ENCODE measurements around the gene VEGFB.
A peak's percentile ranks its signal among the peaks of the same experiment; 100 is the strongest.

VEGFB gene, protein sequence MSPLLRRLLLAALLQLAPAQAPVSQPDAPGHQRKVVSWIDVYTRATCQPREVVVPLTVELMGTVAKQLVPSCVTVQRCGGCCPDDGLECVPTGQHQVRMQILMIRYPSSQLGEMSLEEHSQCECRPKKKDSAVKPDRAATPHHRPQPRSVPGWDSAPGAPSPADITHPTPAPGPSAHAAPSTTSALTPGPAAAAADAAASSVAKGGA

DNA sequence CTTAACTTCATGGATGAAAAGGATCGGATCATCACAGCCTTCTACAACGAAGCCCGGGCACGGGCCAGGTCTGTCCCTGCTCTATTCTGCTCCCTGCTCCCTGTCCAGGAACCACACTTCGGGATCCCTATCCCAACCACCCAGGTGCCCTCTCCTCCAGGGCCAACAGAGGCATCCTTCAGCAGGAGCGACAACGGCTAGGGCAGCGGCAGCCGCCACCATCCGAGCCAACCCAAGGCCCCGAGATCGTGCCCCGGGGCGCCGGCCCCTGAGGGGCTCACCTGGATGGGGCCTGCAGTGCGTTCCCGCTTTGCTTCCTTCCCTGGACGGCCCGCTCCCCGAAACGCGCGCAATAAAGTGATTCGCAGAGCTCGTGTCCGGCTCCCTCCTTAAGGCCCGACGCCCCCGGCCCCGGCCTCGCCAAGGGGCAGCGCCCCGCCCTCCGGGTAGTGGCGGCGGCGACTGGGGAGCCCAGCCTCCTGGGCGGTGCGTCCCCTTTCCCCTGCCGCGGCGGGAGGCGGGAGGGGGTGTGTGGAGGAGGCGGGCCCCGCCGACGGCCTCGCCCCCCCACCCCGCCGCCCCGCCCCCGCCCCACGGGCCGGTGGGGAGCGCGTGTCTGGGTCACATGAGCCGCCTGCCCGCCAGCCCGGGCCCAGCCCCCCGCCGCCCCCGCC, at the start of gene VEGFB:
Gene VEGFB (plus strand): TSS at position 672 of the 674 bp plus-strand sequence. CDS start 250 bp downstream, outside the sequence.
- DNase-seq (ENCODE audit: low read depth) = peak; percentile 66

DNA sequence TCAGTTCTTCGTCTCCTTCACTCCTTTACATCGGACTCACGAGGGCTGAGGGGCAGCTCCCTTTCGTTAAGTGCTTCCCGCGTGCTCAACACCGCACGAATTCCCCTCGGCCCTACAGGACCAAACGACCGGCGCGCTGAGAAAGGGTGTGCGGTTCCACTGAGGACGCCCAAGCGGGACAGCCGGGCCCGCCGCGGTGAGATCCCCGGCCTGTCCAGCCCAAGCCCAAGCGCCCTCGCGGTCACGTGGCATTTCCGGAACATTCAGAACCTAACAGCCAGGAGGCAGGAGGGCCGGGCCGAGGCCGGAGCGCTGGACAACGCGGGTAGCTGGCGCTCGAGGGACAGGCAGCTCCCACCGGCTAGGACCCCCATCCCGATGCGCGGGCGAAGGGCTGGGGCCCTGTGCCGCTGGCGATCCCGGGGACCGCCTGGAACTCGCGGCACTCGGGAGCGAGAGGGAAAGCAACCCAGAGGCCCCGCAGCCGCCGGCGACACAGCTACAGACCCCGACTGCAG, 49.1 kb upstream of the VEGFB start:
- no peak for DNase-seq (ENCODE audit: low read depth)

DNA sequence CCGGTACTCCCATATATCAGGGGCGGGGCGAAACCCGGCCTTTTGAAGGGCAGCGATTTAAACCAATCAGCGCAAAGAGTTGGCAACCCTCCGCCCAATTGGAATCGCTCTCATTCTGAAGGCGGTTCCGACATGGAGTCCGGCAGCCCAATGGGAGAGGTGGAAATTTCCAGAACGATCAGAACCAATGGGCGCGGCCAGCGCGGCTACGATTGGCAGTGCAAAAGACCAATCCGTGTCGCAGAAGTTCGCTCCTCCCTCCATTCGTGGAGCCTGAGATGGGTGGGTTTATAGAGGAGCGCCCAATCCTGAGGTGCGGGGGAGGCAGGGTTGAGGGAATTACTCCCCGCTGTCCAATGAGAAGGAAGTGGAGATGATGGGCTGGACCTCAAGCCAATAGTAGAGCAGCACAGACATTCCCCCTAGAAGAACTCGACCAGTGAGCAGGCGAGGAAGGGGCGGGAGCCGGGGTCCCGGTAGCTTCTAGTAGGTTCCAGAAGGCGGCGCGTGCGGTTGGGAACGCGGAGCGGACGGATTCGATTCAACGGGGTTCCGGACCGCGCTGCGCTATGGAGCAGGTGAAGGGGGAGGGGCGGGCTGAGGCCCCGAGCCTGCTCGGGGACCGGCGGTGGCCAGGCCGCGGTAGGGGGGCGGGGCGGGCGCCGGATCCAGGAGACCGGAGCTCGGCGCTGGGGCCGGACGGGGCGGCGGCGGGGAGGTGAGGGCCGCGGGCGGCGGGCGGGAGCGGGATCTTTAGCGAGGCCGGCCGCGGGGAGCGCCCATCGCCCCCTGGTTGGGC, 48.5 kb upstream of the VEGFB start, which contains the start of gene STIP1:
Gene STIP1 (plus strand): TSS at position 479 of the 799 bp plus-strand sequence. CDS start 91 bp downstream, at position 570.
- peak; percentile 96 for DNase-seq (ENCODE audit: low read depth)

DNA sequence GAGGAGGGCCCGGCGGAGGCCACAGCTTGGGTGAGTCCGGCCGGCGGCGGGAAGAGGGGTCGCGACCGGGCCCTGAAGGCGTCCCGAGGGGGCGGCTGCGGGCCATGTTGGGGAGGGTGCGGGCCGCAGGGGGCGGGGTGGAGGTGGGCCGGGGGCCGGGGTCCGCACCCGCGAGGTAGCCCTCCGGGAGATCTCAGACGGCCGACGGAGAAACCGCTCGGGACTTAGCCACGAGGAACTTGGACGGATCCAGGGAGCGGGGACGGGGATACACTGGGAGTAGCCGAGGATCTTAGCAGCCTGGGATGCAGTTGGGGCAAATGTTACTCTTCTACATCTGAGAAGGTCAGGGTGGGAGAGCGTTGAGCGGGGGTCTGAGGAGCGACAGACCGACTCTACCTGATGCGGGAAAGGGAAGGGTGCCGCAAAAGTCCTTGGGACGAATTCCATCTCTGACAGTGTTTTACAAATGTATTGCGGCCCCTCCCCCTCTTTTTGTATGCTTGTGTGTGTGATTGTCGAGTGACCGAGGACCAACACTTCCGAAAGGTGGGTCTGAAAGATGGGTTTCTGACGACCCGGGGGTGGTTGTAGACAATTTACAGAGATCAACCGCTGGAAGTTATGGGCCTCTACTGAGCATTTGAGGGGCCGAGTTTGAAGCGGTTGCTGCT, 47.8 kb upstream of the VEGFB start:
- DNase-seq (ENCODE audit: low read depth) = no peak

DNA sequence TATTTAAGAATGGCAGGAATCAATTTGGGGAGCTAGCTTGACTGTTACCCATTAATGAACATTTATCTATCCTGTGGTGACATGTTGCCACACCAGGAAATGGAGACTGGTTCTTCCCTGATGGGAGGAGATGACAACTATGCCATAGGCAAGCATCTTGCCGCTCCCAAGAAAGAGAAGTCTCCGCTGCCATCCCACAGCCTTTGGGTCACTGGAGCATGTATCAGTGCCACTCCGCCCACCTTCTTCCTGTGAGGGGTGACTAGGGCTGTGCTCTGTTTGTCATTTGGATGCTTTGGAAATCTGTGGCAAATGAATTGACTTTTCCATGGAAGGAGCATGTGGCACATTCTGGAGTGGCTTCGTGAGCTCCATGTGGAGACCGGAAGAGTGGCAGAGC, 42.0 kb upstream of the VEGFB start:
- no peak for DNase-seq (ENCODE audit: low read depth)

DNA sequence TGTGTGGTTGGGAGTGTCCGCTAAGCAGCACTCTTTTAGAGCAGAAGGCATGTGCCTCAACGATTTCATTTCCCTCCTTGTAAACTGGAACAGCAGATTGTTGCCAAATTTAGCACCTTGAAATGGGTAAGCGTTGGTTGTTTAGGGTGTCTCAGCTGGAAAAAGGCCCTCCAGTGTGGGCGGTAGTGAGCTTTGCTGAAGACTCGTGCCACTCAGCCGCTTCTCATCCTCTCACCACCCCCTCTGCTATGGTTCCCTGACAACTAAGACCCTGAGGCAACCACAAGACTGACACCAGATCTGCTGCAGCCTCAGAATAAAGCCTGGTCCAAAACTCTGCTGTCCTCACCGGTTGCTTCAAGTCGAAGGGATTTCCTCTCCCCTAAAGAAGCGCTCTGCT, 37.8 kb upstream of the VEGFB start:
- DNase-seq (ENCODE audit: low read depth) = no peak

DNA sequence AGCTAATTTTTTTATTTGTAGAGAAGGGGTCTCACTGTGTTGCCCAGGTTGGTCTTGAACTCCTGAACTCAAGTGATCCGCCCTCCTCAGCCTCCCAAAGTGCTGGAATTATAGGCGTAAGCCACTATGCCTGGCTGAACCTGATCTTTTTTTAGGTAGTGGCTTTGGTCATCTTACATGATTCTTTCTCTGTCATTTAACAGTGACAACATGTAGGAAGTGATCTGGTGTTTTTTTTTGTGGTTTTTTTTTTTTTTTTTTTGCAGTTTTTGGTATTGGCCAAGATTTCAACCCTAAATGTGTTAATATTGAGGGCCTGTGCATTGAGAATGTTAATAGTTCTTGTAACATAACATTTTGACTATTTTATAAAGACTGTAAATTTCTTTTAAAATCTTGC, 35.9 kb upstream of the VEGFB start:
- DNase-seq (ENCODE audit: low read depth) = no peak

DNA sequence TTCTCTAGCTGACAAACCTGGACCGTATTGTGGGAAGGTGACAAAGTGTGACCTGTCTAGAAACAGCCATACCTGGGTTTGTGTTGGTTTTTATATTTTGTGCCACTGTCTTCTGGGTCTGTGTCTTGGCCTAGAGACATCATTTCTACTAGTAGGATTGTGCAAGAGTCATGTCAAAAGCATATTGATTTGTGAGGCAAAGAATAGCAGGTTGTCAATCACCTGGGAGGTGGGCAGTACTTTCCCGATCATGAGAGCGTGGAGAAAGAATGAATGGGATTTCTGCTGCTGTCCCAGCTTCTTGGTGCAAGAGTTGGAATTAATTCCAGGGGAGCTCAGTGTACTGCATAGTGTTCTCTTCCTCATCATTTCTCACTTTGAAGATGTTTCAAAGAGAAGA, 32.8 kb upstream of the VEGFB start:
- DNase-seq (ENCODE audit: low read depth) = no peak

DNA sequence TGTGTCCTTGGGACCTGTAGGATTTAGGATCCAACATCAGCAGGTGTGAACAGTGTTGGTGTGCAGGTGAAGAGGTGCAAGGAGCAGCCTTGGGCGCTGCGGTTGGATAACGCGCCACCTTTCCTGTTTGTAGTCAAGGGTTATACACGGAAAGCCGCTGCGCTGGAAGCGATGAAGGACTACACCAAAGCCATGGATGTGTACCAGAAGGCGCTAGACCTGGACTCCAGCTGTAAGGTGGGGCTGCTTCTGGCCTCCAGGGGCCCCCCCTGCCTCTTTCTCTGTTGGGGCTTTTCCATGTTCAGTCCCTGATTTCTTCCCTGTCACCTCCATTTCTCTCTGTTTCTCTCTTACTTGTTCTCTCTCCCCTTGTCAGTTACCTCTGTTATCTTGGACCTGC, 31.4 kb upstream of the VEGFB start:
- DNase-seq (ENCODE audit: low read depth) = no peak

DNA sequence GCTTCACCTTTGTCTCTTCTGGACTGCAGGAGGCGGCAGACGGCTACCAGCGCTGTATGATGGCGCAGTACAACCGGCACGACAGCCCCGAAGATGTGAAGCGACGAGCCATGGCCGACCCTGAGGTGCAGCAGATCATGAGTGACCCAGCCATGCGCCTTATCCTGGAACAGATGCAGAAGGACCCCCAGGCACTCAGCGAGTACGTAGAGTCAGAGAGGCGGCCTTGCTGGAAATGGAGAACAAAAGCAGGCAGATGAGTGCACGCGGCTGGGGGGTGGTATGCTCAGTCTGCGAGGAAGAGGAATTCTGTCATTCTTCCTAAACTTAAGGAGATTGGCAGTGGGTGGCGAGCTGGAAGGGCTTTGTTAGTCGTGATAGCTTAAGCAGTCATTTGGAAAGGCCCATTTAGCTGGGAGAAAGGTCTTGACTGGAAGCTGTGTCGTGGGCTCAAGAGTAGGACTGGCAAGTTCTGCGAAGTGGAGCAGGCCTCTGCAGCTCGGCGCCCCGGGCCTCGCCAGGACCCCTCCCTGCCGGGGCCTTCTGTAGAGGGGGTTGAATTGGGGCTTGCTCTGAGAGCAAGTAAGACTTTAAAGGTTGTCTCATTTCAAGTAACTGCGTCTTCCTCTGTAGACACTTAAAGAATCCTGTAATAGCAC, 30.8 kb upstream of the VEGFB start:
- DNase-seq (ENCODE audit: low read depth) = no peak

DNA sequence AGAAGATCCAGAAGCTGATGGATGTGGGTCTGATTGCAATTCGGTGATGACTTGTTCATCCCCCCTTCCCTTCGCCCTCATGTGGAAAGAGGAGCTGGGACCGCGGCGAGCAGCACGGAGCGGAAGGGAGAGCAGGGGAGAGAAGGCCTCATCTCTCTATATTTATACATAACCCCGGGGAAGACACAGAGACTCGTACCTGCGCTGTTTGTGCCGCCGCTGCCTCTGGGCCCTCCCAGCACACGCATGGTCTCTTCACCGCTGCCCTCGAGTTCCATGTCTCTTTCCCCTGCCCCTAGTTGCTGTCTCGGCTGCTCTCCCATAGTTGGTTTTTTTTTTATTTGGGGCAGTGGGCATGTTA, 30.3 kb upstream of the VEGFB start:
- no peak for DNase-seq (ENCODE audit: low read depth)

DNA sequence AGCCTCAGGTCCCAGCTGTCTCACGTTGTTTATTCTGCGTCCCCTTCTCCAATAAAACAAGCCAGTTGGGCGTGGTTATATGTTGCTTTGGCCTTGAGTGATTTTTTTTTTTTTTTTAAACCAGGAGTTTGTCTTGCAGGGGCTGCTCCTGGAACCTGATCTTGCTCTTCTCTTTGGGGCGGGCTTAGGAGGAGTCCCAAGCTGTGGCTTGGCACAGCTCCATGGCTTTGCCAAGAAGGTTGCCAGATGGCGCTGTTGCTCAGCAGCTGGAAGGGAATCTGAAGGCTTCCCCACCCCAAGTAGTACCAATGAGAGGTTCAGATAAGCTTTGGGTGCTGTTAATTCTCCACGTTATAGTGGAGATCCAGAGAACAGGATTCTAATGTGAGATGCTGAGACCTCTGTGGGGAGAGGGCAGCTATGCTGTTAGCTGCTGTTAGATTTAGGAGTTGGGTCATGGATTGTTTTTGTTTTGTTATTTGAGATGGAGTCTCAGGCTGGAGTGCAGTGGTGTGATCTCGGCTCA, 29.9 kb upstream of the VEGFB start:
- peak; percentile 62 for DNase-seq (ENCODE audit: low read depth)

DNA sequence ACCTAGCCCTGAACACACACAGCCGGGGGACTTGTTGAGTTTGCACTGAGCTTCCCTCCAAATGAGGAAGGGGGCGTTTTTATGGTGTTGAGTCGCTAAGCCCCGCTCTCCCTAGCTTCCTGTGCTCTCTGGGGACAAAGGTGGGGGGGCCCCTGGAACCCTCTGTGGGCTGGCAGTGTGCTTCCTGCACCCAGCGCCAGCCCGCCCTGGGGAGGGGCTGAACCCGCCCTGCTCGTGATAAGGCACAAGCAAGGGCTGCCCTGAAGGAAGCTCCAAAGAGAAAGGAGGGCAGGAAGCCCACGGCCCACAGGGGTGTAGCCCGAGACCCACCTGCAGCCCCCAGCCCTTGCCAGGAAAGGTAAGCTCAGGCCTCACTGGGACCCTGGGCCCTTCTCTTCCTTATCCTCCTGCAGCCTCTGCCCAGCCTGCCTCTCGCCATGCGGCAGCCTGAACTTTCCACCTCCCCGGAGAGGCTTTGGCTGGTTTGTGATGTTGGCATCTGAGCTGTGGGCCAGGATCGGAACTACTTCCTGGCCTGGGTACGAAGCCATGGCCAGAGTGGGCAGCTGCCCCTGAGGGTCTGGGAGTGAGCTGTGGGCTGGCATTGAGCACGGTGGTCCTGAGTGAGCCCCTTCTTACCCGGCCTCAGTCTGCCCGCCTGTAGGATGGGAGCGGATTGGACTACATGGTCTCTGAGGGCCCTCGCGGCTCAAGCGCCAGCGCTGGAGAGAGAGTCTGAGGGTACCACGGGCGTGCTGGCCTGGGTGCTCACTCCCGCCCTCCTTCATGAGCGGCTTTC, 27.7 kb upstream of the VEGFB start, which contains the start of gene FERMT3:
Gene FERMT3 (plus strand): TSS at position 265 of the 799 bp plus-strand sequence. CDS start 644 bp downstream, outside the sequence.
- DNase-seq (ENCODE audit: low read depth) = peak; percentile 45

DNA sequence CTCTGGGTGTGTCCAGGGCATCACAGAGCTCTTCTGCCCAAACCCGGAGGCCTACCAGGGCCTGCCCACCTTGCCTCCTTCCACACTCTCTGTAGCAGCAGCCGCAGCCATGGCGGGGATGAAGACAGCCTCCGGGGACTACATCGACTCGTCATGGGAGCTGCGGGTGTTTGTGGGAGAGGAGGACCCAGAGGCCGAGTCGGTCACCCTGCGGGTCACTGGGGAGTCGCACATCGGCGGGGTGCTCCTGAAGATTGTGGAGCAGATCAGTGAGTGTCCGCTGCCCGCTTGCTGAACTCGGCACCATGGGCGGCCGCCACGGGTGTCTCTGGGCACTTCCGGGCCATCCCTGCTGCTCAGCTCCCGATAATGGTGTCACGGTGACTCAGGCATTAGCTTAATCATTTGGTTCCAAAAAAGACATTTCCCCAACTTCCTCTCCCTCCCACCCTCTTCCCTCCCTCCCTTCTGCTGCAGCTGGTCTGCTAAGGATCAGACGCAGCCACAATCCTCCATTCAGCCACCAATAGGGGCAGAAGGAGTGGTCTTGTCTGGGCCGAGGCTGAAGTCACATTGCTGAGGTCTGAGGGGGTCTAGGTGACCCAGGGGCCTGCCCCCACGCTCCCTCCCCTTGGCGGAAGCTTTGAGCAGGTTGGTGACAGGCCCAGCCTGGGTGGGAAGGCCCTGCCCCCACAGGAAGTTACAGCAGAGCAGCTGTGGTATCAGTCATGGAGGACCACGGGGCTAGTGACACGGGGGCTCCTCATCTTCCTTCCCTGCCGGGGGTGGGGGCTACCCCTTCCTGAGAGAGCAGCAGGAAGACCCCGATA, 26.9 kb upstream of the VEGFB start:
- peak; percentile 70 for DNase-seq (ENCODE audit: low read depth)

DNA sequence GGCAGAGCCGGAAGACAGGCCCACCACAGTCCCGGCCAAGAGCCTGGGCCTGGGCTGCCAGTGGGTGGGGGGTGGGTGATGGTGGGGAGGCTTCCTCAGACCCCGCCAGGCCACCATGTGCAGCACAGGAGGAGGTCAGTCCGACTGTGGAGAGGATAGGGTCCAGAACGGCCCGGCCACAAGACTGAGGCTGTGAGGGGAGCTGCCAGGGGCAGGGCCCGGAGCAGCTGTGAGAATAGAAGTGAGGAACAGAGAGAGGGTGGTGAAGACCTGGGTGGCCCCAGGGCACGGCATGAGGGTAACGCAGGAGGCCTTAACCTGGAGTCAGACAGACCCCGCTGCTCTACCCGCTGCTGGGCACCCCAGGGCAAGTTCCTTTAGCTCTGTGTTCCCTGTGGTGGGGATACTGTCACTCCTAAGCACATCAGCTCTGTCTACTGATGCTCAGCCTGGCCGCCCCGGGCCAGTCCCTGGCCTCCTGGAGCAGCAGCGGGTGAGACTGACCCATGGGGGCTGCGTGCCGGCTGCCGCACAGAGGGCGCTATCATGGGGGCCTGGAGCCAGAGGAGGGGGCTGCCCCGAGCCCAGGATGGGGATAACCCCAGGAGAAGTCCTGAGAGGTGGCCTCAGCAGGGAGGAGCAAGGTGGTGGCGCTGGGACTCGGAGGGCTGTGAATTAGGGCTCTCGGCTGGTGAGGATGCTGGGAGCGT, 26.1 kb upstream of the VEGFB start:
- no peak for DNase-seq (ENCODE audit: low read depth)

DNA sequence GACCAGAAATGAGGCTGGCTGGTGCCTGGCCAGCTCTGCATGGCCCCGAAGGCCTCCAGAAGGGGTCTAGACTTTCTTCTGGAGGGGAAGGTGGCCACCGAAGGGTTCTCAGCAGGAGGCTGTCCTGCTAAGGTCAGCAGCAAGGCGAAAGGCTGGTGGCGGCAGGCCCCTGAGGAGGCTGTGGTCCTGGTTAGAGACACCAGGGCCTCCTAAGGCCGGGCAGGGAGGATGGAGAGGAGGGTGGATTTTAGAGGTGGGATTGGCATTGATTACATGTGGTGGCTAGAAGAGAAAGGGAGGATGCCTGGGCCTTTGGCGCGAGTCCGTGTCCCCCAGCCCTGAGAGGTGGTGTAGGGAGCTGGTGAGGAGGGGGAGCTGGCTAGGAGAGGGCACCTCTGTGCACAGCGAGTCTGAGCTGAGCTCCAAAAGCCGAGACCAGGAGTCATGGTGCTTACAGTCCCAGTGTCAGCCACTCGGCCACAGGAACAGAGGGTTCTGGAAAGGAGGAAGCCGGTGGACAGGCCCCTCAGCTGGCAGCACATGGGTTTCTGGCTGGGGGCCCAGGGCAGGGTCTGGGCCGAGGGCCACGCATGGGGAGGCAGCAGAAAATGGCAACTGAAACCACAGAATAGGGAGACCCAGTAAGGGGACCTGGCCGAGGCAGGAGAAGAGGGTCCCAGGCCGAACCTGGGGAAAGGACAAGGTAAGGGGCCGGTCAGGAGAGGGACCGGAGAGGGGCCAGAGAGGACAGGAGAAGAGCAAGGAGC, 25.4 kb upstream of the VEGFB start:
- DNase-seq (ENCODE audit: low read depth) = no peak

DNA sequence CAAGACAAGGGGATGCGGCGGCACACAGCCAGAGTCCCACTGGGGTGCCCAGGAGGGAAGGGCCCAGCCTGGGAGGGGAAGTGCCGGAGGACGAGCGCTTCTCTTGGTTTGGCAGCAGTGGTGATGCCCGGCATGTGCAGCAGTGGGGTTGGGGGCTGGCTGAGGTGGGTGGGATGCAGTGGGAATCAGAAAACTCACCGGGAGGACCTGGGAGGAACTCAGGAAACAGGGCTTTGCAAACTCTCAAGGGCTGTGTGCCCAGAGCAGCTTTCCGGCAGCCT, 24.9 kb upstream of the VEGFB start:
- no peak for DNase-seq (ENCODE audit: low read depth)

DNA sequence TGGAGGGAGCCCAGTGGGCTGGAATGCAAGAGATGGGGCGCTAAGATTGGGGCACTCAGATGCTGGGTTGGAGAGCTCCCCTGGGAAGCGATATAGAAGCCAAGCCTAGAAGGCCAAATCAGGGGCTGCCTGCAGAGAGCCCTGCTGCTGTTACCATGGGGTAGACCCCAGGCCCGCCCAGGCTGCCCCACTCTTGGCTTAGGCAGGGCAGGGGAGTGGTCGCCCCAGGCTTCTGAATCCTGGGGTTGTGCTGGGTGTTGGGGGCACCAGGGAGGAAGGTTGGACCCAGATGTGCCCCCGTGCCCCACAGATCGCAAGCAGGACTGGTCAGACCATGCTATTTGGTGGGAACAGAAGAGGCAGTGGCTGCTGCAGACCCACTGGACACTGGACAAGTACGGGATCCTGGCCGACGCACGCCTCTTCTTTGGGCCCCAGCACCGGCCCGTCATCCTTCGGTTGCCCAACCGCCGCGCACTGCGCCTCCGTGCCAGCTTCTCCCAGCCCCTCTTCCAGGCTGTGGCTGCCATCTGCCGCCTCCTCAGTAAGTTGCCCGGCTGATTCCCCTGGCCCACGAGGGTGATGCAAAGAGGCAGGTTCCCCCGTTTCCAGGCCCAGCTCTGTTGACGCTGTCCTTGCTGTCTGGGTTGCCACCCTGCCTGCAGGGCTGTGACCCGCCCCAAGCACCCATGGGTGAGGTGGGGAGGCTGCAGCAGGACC, 23.9 kb upstream of the VEGFB start:
- no peak for DNase-seq (ENCODE audit: low read depth)

Data from activated T-helper 9 cell treated with anti-CD3 and anti-CD28 coated beads, Interleukin-2, amount 50 U/mL, for 16 hours (primary cell).